GM18507 (cell line): Measurements from ENCODE around the gene SMURF1.
"Not testable (repeated sequence)": the region's sequence is repeated elsewhere in the genome, so short reads cannot be mapped to it uniquely, and the experiment has no call there.

Experiments used
- DNase-seq: peaks from one replicate; pipeline ENCODE4 v3.0.0; 2011; ENCODE audit warnings: low read depth; ENCODE audit not compliant: insufficient read length; ENCODE audit errors: extremely low spot score
- FAIRE-seq: peaks from 2 replicates; lab custom pipeline; 2011; peaks lifted over from hg19 to GRCh38; lab: Jason Lieb, UNC

SMURF1 gene

GRCh38 chr7:99124236-99124635, 19.7 kb downstream of the SMURF1 start:
- DNase-seq (no peak), FAIRE-seq (no peak)

- DNase-seq (no peak), FAIRE-seq (no peak)
Observed at GRCh38 chr7:99123571-99124033, 20.3 kb downstream of the SMURF1 start.

- DNase-seq (no peak), FAIRE-seq (no peak)
Observed at GRCh38 chr7:99122762-99123161, 21.1 kb downstream of the SMURF1 start.

- no peak for DNase-seq
- no peak for FAIRE-seq
Observed at GRCh38 chr7:99121496-99122021, 22.3 kb downstream of the SMURF1 start.

GRCh38 chr7:99120916-99121315, 23.0 kb downstream of the SMURF1 start:
- DNase-seq, result no peak
- FAIRE-seq, result no peak

GRCh38 chr7:99120501-99120900, 23.4 kb downstream of the SMURF1 start:
- DNase-seq (no peak), FAIRE-seq (no peak)

GRCh38 chr7:99118077-99118476, 25.8 kb downstream of the SMURF1 start:
- FAIRE-seq (no peak), DNase-seq (no peak)

- FAIRE-seq (no peak), DNase-seq (no peak)
Observed at GRCh38 chr7:99116144-99116543, 27.8 kb downstream of the SMURF1 start.

- DNase-seq (no peak), FAIRE-seq (no peak)
Observed at GRCh38 chr7:99115379-99115778, 28.5 kb downstream of the SMURF1 start.

GRCh38 chr7:99112979-99113378, 30.9 kb downstream of the SMURF1 start:
- DNase-seq (no peak), FAIRE-seq (no peak)

- no peak for DNase-seq
- peak; percentile 75 for FAIRE-seq
Observed at GRCh38 chr7:99112097-99112496, 31.8 kb downstream of the SMURF1 start.

- DNase-seq, result no peak
- FAIRE-seq, result no peak
Observed at GRCh38 chr7:99111591-99111990, 32.3 kb downstream of the SMURF1 start.

- FAIRE-seq, result no peak
Observed at GRCh38 chr7:99109108-99110051, 34.5 kb downstream of the SMURF1 start.

GRCh38 chr7:99108613-99109012, 35.3 kb downstream of the SMURF1 start:
- no peak for DNase-seq
- no peak for FAIRE-seq

More at GRCh38 chr7:99109108-99110051, 34.5 kb downstream of the SMURF1 start:
- no peak for DNase-seq

- DNase-seq (no peak), FAIRE-seq (no peak)
Observed at GRCh38 chr7:99106821-99107241, 37.1 kb downstream of the SMURF1 start.

GRCh38 chr7:99106411-99106810, 37.5 kb downstream of the SMURF1 start:
- FAIRE-seq (no peak), DNase-seq (no peak)

- no peak for FAIRE-seq
- no peak for DNase-seq
Observed at GRCh38 chr7:99105756-99106155, 38.2 kb downstream of the SMURF1 start.

- DNase-seq (no peak), FAIRE-seq (no peak)
Observed at GRCh38 chr7:99104631-99105030, 39.3 kb downstream of the SMURF1 start.

- not testable (repeated sequence) for FAIRE-seq, DNase-seq
Observed at GRCh38 chr7:99103836-99104235, 40.1 kb downstream of the SMURF1 start.

- DNase-seq, result no peak
- no peak for FAIRE-seq
Observed at GRCh38 chr7:99102809-99103690, 40.9 kb downstream of the SMURF1 start.
